NCI-H345 treated with DMSO at 0.1 percent for 48 hours (cell line): Measurements from ENCODE around the gene PTPRK.

Experiments
- DNase-seq: peaks from one replicate; lab custom pipeline; 2025; ENCODE audit not compliant: unreplicated experiment; lab: John Stamatoyannopoulos, UW

The PTPRK gene

DNA sequence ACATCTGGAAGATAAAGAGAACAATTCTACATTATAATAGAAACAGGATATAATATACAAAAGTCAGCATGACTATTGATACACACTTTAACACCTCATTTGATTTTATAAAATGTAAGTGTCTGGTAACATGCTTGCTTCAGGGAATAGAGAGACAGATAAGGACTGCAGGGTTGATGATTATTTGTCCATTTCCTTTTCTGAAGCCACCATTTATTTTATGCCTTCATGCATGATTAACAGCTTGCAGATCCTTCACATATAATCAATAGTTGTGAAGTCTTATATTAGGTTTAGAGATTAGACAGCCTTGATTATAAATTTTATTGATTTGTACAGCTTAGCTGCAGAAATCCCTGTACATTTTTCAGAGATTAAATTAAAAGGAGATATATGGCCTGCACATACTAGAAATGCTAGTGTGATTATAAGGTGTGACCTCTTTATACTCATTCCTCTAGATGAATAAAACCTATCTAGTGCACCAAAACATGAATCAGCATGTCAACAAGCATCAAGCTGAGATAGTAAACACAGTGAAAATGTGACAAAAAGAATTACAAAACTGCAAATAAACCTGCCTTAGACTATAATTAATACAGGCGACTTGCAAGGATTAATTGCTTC, 420.7 kb downstream of the PTPRK start:
- no peak for DNase-seq

DNA sequence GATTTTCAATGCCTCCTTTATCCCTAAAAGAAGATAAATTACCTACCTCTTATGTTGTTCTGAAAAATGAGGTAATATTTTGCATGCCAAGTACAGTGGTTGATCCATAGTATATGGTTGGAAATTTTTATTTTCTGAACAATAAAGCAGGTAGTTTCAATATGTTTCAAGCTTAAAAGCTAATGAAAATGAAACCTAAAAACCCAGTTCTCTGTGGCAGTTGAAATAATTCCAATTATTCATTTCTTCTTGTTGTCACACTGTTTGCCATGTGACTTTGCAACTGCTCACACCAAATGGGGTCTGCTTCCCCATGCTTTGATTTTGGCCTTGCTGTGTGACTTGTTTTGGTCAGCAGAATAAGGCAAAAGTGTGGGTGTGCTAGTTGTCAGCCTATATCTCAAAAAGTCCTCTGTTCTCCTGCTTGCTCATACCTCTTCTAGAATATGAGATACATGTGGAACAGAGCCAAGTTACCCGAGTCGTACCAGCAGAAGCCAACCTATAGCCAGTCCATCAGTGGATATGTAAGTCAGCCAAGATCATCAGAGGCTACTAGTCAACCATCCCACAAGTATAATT, 422.3 kb downstream of the PTPRK start:
- no peak for DNase-seq

DNA sequence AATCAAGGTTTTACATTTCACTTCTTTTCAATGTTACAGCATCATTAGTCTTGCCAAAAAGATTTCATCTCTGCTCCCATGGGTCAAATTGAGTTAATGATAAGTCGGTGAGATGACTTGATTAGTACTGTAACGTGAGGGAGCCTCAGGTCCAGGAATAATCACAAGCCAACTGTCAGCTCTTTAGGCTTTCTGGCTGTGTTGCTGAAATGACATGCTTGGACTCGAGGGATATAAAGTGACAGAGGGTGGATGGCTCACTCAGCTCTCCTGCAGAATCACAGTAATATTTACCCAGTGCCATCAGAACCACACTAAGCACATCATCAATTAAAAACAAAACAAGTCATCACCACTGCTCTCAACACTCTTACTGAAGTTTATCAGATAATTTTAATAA, 423.4 kb downstream of the PTPRK start:
- DNase-seq, result no peak

DNA sequence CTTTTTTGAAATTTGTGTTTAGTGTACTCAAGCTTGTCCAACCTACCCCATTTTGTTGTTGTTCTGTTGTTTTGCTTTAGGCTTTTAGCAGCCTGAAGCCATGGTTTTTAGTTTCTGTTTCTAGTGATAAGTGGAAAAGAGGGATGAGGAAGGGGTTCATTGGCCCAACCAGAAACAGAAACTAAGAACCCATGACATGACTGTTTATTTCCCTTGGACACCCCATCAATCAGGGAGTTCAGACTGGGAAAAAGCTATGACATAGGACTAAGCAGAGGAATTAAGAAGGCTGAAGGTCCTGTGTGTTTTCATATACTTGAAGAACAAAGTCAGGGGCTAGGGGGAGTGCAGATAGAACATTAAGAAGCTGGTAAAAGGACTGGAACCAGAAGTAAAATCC, 425.0 kb downstream of the PTPRK start:
- DNase-seq, result no peak

DNA sequence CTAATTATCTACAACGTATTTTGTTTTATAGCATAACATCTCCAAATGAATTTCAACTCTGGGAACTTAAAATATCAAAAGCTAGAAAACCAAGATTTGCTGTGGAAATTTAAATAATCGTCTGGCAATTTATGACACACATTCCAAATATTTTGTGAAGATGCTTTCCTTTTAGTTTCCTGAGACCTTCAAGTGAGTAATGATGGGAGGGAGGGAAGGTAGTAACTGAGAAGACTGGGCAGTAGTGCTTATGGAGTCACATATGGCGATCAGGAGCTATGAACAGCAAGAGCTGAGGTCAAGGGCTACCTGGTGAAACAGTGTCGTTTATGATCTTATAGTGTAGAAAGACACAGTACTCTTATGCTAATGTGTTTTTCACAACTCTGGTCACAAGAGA, 441.4 kb downstream of the PTPRK start:
- DNase-seq, result no peak

DNA sequence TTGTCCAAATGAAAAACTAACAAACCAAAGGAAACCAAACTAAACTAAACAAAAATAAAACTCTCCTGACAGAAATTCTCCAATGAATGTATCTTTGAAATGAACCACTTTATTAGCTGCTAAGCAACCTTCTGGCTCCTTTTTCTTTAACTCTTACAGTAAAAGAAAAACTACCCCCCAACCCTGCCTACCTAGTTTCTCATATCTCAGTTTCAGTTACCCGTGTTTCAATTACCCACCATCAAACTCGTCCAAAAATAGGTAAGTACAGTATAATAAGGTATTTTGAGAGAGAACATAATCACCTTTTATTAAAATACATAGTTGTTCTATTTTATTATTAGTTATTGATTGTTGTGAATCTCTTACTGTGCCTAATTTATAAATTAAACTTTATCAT, 442.1 kb downstream of the PTPRK start:
- DNase-seq, result no peak

DNA sequence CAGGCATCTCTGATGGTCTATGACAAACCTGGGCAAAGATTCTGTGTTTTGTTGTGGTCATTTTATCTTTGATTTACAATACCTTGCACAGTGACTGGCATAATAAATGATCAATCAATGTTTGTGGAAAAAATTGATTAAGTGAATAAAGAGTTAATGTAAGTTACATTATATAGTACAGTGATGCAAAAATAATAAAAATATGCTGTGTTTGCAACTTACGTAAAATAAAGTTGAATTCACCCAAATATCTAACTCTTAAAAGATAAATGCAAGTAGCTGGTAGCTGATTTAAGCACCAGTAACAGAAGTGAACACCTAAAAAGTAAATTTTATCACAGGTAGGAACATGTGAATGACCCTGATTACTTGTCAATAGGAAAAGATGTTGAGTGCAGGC, 443.6 kb downstream of the PTPRK start:
- no peak for DNase-seq

DNA sequence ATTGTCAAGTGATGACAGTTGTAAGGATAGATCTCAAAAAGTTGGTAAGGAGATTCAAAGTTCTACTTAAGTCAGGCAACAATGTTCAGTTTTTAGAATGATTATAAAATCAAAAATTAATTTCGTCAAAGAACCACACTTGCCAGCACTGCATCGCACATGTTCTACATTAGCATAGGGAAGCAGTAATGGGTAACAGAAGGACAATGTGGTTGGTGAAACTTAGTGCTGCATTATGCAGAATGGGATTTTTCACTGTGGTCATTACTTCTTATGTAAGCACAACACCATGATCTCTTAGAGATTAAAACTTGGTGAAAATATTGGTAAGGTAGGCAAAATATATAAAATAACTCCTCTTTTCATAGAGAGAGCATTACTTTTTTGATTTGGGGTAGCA, 445.8 kb downstream of the PTPRK start:
- no peak for DNase-seq

DNA sequence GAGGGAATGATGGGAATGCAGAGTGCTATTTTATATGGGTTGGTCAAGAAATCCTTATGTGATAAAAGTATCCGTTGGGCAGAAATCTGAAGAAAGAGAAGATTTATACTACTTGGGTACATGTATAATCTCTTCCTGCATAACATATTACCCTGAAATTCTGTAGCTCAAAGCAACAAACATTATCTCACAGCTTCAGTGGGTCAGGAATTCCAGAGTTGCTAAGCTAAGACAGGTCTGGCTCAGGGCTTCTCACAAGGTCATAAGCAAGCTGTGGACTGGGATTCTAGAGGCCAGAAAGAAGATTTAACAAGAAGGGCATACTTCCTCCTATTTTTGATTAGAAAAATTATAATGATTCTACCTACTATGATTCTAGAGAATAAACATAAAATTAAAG, 447.0 kb downstream of the PTPRK start:
- no peak for DNase-seq

DNA sequence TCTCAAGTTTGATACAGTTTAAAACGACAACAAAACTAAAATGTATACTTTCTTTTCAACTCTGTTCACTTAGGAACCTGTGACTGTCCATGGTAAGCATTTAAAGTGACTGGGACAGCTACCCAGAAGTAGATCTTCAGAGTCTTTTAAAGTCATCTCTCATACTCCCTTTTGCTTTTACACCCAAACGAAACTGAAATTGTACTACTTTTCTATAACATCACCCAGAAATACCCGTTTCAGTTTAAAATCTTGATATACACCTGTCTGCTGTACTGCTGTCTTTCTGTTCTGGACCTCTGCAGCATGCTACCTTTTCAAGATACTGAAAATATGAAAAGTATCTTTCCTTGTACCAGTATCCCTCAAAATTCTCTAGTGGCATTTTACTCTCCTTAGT, 449.2 kb downstream of the PTPRK start:
- no peak for DNase-seq

DNA sequence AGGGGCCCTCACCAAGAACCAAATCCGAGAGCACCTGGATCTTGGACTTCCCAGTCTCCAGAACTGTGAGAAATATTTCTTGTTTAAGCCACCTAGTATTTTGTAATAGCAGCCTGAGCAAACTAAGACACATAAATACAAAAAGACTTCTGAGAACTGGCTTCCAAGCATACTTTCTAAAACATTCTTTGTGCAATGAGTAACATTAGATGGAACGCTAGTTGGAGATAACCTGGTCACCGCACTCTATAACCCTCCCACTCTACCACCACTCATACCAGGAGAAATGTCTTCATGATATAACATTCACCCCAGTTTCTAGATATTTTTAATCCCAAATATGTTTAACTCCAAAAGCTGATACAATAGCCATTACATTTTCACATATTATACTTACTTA, 450.0 kb downstream of the PTPRK start:
- DNase-seq, result no peak

DNA sequence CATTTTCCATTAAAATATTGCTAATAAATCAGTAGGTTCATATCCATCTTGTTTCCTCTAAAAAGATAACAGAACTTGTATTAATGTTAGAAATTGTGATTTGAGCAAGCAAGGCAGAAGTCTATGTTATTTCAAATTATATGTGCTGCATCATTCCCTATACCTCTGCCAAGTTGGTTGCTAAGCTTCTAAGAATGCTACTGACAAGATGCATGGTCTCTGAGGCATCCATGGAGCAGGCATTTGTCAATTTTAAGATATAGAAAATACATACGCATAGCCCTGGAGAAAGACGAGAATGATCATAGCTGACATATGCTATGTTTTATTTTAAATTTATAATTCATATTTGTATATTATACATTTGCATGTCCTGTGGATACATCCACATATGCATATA, 451.2 kb downstream of the PTPRK start:
- DNase-seq, result no peak

DNA sequence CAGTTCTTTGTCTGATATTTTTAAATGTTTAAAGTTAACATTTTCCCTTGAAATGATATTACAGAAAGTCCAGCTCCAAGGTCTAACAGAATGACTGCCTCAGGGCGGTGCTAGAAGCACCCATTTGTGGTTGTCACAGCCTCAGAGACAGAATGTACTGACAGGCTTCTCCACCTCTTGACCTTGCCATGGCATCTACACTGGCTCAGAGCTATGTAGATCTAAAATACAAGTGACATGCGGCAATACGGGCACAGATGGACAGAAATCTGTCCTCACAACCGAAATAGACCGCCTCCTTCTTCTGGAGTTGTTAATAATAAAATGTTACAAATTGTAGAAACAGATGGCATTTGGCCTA, 452.3 kb downstream of the PTPRK start:
- DNase-seq, result no peak

DNA sequence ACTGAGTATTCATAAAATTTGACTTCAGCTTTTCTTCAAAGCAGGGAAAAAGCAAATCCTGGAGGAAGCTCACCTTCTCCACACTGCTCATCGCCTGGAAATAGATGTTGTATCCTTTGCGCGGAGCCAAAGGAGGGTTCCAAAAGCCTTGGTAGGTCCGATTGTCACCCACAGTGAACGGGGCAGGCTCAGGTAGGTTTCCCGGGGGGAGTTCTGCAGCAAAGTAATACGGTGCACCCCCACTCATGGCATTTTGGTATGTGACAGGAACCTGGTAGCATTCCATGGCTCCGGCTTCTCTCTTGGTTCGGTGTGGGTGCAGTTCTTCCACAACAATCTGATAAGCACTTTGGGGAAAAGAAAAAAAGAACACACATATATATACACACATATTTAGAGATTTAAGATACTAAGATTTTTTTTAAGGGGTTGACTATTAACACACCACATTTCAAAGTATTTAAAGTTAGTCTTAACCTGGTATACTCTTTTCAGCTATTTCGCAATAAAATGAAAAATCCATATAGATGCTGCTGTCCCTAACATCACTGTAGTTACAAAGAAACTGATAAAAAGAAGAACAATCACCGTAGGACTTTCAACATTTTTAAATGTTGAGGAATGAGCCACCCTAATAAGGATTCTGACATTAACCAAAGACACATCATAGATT, 452.8 kb downstream of the PTPRK start:
- DNase-seq, result no peak

DNA sequence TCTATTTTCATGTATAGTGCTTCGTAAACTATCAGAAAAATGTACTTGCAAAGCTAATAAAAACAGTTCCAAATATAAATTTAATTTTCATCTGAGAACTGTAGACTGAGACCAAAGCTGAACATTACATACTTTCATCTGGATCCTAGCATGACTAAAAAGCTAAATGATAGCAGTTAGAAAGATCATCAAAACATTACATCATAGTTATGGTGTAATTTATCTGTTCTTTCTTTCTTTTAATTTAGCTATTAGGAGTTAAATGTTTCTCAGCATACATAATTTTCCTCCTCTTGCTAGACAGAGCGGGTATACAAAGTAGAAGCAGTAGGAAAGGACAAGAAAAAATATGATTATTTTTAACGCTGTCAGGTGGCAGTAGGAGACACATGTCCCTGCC, 455.3 kb downstream of the PTPRK start:
- no peak for DNase-seq

DNA sequence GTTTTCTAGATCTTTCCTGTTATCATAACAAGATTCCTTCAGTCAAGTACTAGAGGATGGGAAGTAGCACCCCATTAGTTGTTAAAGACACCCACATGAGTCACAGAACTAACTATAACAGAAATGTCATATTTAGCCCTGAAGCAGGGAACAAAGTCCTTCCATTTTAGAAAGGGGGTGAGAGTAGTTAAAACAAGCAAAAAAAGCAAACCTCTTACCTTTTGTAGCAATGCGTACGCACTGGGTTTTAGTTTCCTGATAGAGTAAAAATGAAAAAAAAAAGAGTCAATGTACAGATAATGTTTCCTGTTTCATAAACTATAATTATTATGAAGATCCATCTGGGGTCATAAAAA, 455.9 kb downstream of the PTPRK start:
- no peak for DNase-seq

DNA sequence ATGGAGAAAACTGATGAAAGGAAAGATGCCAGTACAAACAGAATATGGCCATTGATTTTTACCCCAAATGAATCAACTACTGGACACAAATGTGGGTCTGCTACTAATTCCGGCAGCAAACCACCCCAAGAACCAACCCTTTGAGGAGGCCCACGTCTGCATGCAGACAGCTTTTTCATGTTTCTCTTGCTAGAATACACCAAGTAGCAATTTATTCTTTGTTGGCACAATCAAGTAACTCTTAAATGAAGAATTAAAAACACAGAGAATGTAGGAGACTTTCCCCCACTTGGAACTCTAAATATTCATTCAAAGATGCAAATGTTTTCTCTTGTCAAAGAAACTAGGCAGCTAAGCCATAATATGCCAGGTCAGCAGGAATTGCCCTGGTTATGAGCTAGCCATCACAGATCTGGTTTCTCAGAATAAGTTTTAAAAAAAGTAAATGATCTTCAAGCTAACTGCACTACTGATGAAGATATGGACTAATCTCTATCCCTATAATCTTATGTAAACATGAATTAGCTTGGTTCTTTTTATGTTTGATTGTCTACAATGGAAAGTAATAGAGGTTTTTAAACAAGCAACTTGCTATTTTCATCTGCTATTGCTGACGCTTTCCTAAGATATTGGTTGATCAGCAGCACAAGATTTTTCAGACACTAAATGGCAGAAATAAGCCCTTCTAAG, 456.4 kb downstream of the PTPRK start:
- DNase-seq, result no peak

DNA sequence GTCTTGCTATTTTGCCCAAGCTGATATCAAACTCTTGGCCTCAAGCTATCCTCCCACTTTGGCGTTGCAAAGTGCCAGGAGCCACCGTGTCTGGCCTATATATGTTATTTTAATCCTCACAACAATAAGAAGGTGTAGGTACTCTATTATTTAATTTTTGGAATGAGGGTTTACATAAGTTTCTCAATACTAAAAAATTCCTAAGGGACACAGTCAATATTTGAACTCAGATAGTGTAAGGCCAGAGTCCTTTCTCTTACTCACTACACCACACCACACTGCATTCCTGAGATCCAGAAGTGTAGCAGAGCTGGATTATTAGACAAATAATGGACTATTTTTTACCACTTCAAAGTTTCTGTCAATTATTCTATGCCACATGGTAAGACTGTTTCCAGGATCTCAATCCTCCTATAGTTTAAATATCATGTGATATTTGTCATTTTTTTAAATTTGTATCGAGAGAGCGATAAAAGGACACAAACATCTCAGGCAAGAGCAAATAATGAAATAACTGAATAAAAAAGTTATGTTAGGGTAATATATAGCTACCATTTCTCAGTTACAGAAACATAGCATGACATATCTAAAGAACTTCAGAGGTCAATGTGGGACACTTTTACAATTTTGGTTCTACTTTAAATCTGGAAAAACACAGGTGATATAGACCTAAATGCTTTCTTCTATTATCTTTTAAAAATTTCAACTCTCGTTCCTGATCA, 457.4 kb downstream of the PTPRK start:
- no peak for DNase-seq

DNA sequence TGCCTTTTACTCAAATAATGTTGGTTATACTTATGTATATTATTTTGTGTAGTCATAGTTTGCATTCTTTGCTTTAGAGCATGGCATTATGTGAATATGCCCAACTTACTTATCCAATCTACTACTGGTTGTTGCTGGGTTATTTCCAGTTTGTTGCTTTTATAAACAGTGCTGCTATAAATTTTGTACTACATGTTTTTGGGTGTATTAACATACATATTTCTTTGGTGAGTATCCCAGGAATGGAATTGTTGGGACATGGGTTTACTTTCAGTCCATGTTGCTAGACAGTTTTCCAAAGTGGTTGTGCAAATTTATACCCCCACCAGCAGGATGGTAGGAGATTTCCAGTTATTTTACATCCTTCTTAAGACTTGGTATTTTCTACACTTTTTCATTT, 462.5 kb downstream of the PTPRK start:
- no peak for DNase-seq

DNA sequence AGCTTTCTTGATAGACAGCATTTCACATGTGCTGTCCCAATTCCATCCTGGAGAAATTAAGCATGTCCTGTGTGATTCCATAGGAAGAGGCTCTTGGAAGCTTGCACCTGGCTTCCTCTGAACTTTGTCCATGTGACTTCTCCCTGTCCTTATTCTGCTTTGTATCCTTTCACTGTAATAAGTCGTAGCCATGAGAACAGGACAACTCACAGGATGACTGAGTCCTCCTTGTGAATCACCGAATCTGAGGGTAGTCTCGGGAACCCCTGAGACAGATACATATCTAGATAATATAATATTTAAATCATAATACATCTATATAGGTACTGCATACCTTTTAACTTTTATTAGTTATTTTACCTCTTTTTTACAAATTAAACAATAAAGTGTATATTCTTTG, 462.9 kb downstream of the PTPRK start:
- DNase-seq, result no peak

DNA sequence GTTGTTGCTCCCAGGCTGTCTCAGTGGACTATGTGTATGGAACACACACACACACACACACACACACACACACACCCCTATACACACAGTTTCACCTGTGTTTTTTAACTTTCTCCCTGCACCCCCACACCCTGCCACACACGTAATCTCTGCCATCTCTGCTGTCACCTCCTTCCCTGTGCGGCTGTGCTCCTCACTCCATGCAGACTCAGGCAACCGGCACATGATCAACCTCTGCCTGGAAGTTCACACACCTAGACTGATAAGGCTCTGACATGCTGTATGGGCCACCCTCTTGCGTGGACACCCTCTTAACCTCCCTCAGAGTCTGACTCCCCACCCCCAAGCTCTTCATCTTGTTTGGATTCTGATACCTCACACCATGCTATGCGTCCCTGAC, 467.3 kb downstream of the PTPRK start:
- no peak for DNase-seq

DNA sequence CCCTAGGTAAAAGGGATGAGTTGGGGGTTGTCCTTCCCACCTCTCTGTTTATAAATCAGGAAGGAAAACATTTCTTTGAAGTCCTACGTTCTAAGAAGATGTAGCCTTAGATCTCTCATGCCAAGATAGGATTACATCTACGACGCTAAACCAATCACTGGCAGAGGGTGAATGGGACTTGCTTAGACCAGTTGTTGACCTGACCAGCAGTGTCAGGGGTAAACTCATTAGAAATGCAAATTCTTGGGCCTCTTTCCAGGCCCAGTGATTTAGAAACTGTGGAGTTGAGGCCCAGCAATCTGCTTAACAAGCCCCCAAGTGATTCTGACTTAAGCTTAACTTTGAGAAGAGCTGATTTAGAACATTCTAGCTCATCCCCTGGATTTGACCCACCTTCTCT, 472.4 kb downstream of the PTPRK start:
- DNase-seq, result no peak
